Small intestine (tissue), 7 donors: Measurements from ENCODE around the gene RAB22A. TPM values are rescaled to one million over a fixed set of nuclear protein-coding genes. Genes with fewer than 3 reads are reported as not detected.
A peak's percentile ranks its signal among the peaks of the same experiment; 100 is the strongest.

Source experiments
- DNase-seq, 2 donors: peaks; one replicate each; pipeline versions ENCODE4 v3.0.0 to v3.0.0-alpha.2; 2013
- FAIRE-seq: peaks from 2 replicates; lab custom pipeline; 2012; peaks lifted over from hg19 to GRCh38; lab: Jason Lieb, UNC
- H3K27ac ChIP-seq, 3 donors: one replicate each; pipeline ENCODE4 v1.5.1; 2013; ENCODE audit warnings: low read length in 2 of 3, mild to moderate bottlenecking in 2 of 3, control low read depth in 1 of 3, inconsistent platforms in 1 of 3, low read depth in 1 of 3, moderate library complexity in 1 of 3
- H3K27me3 ChIP-seq, 3 donors: one replicate each; pipeline ENCODE4 v1.6.1; 2013; ENCODE audit warnings: low read length in 3 of 3, inconsistent platforms in 1 of 3; ENCODE audit not compliant: control insufficient read depth in 3 of 3, insufficient read depth in 3 of 3
- H3K36me3 ChIP-seq, 3 donors: one replicate each; pipeline ENCODE4 v1.6.1; 2013; ENCODE audit warnings: low read length in 3 of 3, inconsistent platforms in 1 of 3, low read depth in 1 of 3, mild to moderate bottlenecking in 1 of 3, moderate library complexity in 1 of 3; ENCODE audit not compliant: control insufficient read depth in 3 of 3, insufficient read depth in 2 of 3
- H3K4me1 ChIP-seq, 3 donors: one replicate each; pipeline ENCODE4 v1.6.1; 2013; ENCODE audit warnings: low read length in 2 of 3, inconsistent platforms in 1 of 3, low read depth in 1 of 3, mild to moderate bottlenecking in 1 of 3, moderate library complexity in 1 of 3; ENCODE audit not compliant: control insufficient read depth in 3 of 3, insufficient read depth in 2 of 3
- H3K4me3 ChIP-seq, 3 donors: one replicate each; pipeline ENCODE4 v1.5.1; 2013; ENCODE audit warnings: low read length in 3 of 3, control low read depth in 1 of 3, inconsistent platforms in 1 of 3, low read depth in 1 of 3, mild to moderate bottlenecking in 1 of 3, moderate library complexity in 1 of 3
- H3K9me3 ChIP-seq, 2 donors: one replicate each; pipeline ENCODE4 v1.6.1; 2013; ENCODE audit warnings: low read depth in 1 of 2, low read length in 1 of 2; ENCODE audit not compliant: control insufficient read depth in 2 of 2, insufficient read depth in 1 of 2
- WGBS, 3 donors: extraction: QIAGEN DNeasy Blood & Tissue Kit; methylation state at CpG; one replicate each; pipeline ENCODE4 v1.1.7; 2013; 5-methylcytosine and 5-hydroxymethylcytosine counted together
- polyA plus RNA-seq, 4 donors: library from polyadenylated mRNA; stranded (reverse) in 3 of 4; unstranded in 1 of 4; fragments of 200-250 nt in 3 of 4; fragments of 120-200 nt in 1 of 4; gene quantifications; one replicate each; pipeline versions ENCODE4 v1.2.1 to v1.2.3, GENCODE V29; 2013
- donor health status: healthy with polysubstance abuse.
- donor health status: control.
- donor health status: control.
- donor health status: Bipolar disorder and iron deficiency.
- donor health status: healthy.

Gene RAB22A
- polyA plus RNA-seq, 4 donors: 6.9 to 19.7 (median 12.1) TPM

GRCh38 chr20:58271606-58272351 lies 37.7 kb upstream of the RAB22A start:
- FAIRE-seq (no peak), DNase-seq (no peak)
- WGBS, 3 donors: 81 to 94% (median 90%) methylated on average over 9 of the region's 9 CpGs
- peaks cover 2 to 21% (median 6%) of the 10 kb centered on the region in 3 donors for H3K36me3 ChIP-seq
- H3K4me1 ChIP-seq: no peaks in the 10 kb centered on the region
- peaks cover 0 to 4% of the 10 kb centered on the region in 2 donors for H3K9me3 ChIP-seq
- no peaks in the 10 kb centered on the region for H3K27me3 ChIP-seq
- H3K4me3 ChIP-seq: no peak overlapping the region
- no peak overlapping the region for H3K27ac ChIP-seq

GRCh38 chr20:58274384-58274783 lies 35.1 kb upstream of the RAB22A start:
- H3K4me3 ChIP-seq: no peak overlapping the region
- no peak overlapping the region for H3K27ac ChIP-seq
- H3K9me3 ChIP-seq: peaks cover 0 to 4% of the 10 kb centered on the region in 2 donors
- H3K4me1 ChIP-seq: no peaks in the 10 kb centered on the region
- H3K27me3 ChIP-seq: no peaks in the 10 kb centered on the region
- FAIRE-seq: no peak
- H3K36me3 ChIP-seq: peaks cover 2 to 6% (median 5%) of the 10 kb centered on the region in 3 donors
- DNase-seq: no peak

- H3K27ac ChIP-seq: no peak overlapping the region
- peaks cover 0 to 4% of the 10 kb centered on the region in 2 donors for H3K9me3 ChIP-seq
- no peak for DNase-seq
- no peaks in the 10 kb centered on the region for H3K27me3 ChIP-seq
- WGBS, 3 donors: 91 to 93% (median 92%) methylated on average over 2 of the region's 2 CpGs
- FAIRE-seq: no peak
- H3K4me3 ChIP-seq: no peak overlapping the region
- no peaks in the 10 kb centered on the region for H3K4me1 ChIP-seq
- H3K36me3 ChIP-seq: peaks cover 0 to 2% (median under 1%) of the 10 kb centered on the region in 3 donors
Observed at GRCh38 chr20:58277107-58277506, 32.4 kb upstream of the RAB22A start.

DNA sequence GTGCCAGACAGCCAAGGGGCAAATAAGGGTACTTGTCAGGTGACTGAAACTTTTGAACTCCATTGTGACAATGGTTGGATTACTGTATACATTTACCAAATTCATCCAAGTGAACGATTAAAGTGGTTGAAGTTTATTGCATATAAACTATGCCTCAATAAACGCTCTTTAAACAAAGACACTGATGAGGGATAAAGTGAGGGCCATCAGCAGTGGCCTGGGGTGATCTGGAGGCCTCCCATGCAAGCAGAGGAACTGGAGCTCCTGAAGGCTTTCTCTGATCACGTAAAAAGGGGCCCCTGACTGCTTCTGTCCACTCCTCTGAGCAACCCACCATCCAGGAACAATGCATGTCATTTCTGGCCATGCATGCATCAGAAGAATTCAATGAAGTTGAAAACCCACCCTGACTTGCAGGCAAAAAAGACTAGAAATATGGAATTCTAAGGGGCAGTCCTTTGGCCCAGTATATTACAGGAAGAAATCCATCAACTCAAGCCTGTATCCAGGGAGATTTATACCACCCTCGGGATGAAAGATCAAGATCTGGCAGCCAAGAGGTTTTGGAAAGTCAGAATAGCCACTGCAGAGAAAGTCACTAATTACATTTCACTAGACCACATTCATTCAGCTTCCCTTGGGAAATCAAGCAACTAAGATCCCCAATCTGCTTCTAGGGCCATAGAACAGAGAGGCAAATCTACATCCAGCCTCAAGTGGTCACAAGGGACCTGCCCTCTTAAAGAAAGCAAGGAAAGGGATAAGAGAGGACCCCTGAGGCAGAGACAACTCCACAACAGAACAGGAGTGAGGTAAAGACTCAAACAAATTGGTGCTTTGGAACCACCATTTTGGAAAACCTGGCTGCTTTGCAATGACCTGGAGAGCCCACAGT lies 31.7 kb upstream of the RAB22A start:
- 58 to 75% (median 59%) methylated on average over 4 of the region's 4 CpGs for WGBS, 3 donors
- Histone ChIP-seq H3K9me3 (peaks cover 0 to 4% of the 10 kb centered on the region in 2 donors), H3K27me3 (no peaks in the 10 kb centered on the region), H3K4me1 (no peaks in the 10 kb centered on the region), H3K4me3 (no peak overlapping the region), H3K27ac (no peak overlapping the region), H3K36me3 (no peaks in the 10 kb centered on the region)
- no peak for DNase-seq
- no peak for FAIRE-seq

DNA sequence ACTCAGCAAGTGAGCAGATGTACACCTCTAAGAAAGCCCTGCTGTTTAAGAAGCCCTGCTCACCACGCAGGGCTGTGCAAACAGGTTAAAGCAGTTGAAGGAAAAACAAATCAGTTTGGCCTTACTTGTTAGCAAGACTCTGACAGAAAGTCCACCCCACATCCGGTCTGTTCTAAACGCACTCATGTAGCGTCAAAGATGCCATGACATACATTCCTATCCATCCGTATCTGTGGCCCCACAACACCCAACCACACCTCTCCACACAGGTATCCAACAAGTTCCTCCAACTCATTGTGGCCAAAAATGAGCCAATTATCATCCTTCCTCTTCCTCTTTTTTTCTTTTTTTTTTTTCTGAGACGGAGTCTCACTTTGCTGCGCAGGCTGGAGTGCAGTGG lies 22.8 kb upstream of the RAB22A start:
- no peaks in the 10 kb centered on the region for H3K27me3 ChIP-seq
- no peak overlapping the region for H3K4me3 ChIP-seq
- peaks cover 5 to 6% (median 6%) of the 10 kb centered on the region in 3 donors for H3K36me3 ChIP-seq
- FAIRE-seq (no peak), DNase-seq (no peak)
- H3K9me3 ChIP-seq: no peaks in the 10 kb centered on the region
- WGBS, 3 donors: 78 to 91% (median 81%) methylated on average over 7 of the region's 7 CpGs
- no peak overlapping the region for H3K27ac ChIP-seq
- H3K4me1 ChIP-seq: no peaks in the 10 kb centered on the region

GRCh38 chr20:58287638-58288037 lies 21.9 kb upstream of the RAB22A start:
- 63 to 84% (median 75%) methylated on average over 3 of the region's 3 CpGs for WGBS, 3 donors
- H3K36me3 ChIP-seq: peaks cover 5 to 6% (median 6%) of the 10 kb centered on the region in 3 donors
- no peak for FAIRE-seq

GRCh38 chr20:58289143-58289542 lies 20.4 kb upstream of the RAB22A start:
- FAIRE-seq (no peak), DNase-seq (no peak)
- Histone ChIP-seq H3K4me3 (no peak overlapping the region), H3K36me3 (peaks cover 5 to 6% (median 6%) of the 10 kb centered on the region in 3 donors), H3K27me3 (no peaks in the 10 kb centered on the region), H3K27ac (no peak overlapping the region), H3K4me1 (no peaks in the 10 kb centered on the region), H3K9me3 (no peaks in the 10 kb centered on the region)
- 93 to 98% (median 94%) methylated on average over 2 of the region's 2 CpGs for WGBS, 3 donors

More at GRCh38 chr20:58287638-58288037, 21.9 kb upstream of the RAB22A start:
- Histone ChIP-seq H3K9me3 (no peaks in the 10 kb centered on the region), H3K4me1 (no peaks in the 10 kb centered on the region), H3K27ac (no peak overlapping the region), H3K4me3 (no peak overlapping the region), H3K27me3 (no peaks in the 10 kb centered on the region)
- DNase-seq: no peak

DNA sequence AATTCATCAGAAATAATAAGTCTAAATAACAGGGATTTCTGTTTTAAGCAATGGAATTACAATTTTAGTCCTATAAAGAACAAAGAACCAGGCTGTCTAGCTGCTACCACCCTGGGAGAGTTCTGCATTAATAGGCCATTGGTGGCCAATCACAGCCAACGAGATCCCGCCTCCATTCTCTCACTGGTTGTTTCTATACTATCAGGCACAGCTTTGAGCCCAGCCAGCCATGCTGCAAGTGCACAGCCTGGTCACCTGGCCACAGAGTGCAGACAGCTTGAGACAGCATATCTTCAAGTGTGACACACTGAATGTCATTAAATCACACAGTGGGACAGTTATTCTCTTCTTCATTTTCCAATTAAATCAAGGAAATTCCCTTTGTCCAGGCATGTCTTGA lies 16.1 kb upstream of the RAB22A start:
- 95 to 97% (median 95%) methylated on average over 2 of the region's 2 CpGs for WGBS, 3 donors
- H3K9me3 ChIP-seq: no peaks in the 10 kb centered on the region
- no peak overlapping the region for H3K27ac ChIP-seq
- no peaks in the 10 kb centered on the region for H3K4me1 ChIP-seq
- H3K4me3 ChIP-seq: no peak overlapping the region
- no peaks in the 10 kb centered on the region for H3K27me3 ChIP-seq
- FAIRE-seq (no peak), DNase-seq (peak in 1 of 2 donors; percentile 15)
- no peaks in the 10 kb centered on the region for H3K36me3 ChIP-seq
